ENCODE data around the gene DCANP1. TPM values are rescaled to one million over a fixed set of nuclear protein-coding genes. Genes with fewer than 3 reads are reported as not detected.

The DCANP1 gene
- total RNA-seq, 3 donors from 2014 or later (not counting 1 experiment from before 2014, with no cell fraction given) = 0.07 TPM; not detected in 2

Other genes starting within 250 kb of the DCANP1 start
- 100 to 1,000 TPM; 139 to 160 (median 139) TPM for gene MACROH2A1, start 48.1 kb downstream of the DCANP1 start, total RNA-seq
- under 1 TPM in 2 of 3 donors, not detected in 1; 0.05 to 0.21 TPM for gene TIFAB, start 5.0 kb upstream of the DCANP1 start, total RNA-seq
- not detected for gene NEUROG1, start 88.6 kb upstream of the DCANP1 start, total RNA-seq
- not detected for gene CXCL14, start 131.6 kb upstream of the DCANP1 start, total RNA-seq

All from natural killer cell (primary cell).